Cerebellar nuclear complex (tissue), 1 donor: Measurements from ENCODE around the gene PARP8.
"Not testable (repeated sequence)": the region's sequence is repeated elsewhere in the genome, so short reads cannot be mapped to it uniquely, and the experiment has no call there.

ENCODE experiments used
- DNase-seq, 2 experiments: peaks; one replicate each; lab custom pipeline; 2025; lab: John Stamatoyannopoulos, UW

Gene PARP8

DNA sequence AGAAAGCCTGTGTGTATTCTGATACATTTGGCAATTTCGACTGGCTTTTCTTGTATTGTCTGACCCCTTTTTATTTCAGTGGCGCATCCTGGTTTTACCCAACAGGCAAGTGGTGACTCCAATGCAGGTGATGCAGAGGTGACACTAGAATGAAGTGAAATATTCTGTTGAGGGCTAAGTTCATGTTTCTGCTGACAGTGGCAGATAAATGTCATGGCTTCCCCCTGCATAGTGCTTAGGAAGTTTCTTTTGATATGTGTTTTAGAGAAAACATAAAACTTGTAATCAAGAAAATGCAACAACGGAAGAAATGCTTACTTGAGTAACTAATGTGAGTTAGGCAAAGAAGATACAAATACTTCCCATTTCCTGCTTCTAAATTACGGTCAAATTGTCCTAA, 13.1 kb downstream of the PARP8 start:
- not testable (repeated sequence) for DNase-seq

DNA sequence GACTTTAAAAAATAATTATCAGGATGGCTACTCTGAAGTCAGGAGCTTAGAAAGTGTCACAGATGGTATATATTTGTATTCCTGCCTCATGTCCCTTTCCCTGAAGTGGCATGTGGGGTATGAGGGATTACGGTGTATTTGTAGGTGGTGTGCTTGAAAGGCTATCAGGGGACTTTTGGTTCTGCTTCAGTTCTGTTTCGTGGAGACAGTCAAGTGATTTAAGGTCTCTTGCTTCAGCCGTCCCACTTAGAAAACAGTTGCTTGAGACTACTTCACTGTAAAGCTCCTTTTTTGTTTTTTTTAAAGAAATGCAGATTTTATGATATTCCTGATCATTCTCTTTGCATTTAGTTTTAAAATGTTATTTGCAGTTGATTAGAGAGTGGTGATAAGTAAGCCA, 18.3 kb downstream of the PARP8 start:
- no peak for DNase-seq

DNA sequence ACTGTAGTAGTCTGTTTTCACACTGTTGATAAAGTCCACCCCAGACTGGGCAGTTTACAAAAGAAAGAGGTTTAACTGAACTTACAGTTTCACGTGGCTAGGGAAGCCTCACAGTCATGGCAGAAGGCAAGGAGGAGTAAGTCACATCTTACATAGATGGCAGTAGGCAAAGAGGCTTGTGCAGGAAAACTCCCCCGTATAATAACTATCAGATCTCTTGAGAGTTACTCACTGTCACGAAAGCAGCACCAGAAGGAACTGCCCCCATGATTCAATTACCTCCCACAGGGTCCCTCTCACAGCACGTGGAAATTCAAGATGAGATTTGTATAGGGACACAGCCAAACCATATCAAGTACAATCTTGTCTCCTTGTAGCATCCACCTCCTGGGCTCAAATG, 21.1 kb downstream of the PARP8 start:
- no peak for DNase-seq

DNA sequence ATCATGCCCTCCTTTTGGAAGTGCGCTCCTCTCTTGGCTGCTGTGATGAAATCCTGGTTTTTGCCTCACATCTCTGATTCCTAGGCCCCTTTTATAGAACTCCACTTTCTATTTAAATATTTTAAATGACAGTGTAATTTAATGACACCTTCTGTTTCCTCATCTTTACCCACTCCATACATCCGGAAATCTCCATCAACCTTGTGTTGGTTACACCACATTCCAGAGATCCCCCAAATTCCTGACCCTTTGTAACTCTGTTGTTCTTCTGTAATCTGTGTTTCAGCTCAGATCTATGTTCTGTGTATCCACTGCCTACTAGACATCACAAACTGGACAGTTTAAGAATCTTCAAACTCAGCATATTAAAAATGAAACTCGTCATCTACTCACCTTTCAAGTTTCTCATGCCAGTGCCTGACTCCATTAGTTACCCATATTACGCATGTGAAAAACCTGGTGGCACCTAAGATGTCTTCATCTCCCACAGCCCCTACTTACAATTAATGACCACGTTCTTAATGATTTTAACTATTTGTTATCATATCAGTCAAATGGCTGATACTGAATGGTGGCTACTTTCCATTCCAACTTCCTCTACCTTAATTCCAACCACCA, 25.1 kb downstream of the PARP8 start:
- DNase-seq, result no peak

DNA sequence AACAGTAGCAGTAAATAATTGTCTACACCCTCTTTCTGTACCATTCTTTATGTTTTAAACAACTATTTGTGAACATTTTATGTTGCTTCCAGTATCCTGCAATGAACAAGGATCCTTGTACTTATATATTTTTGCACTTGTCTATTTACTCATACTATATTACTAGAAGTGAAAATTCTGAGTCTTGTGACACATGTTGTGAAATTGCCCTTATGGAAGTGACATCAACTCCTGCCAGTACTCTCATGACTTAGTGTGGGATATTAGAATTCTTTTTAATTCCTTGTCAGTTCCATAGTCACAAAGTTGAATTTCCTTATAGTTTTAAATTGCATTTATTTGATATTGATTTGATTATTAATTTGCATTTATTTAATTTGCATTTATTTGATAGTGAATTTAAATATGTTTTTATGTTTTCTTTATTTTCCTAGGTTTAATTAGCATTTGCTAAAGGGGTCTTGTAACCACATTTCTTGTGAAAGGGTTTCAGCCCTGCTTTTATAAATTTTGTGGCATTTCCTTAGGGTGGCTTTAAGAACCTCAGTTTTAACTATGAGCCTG, 27.7 kb downstream of the PARP8 start:
- DNase-seq, result no peak

DNA sequence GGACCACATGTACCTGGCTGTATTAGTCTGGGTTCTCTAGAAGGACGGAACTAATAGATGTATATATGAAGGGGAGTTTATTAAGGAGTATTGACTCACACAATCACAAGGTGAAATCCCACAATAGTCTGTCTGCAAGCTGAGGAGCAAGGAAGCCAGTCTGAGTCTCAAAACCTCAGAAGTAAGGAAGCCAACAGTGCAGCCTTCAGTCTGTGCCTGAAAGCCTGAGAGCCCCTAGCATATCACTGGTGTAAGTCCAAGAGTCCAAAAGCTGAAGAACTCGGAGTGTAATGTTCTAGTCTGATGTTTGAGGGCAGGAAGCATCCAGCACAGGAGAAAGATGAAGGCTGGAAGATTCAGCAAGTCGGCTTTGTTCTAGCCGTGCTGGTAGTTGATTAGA, 28.2 kb downstream of the PARP8 start:
- DNase-seq, result not testable (repeated sequence)

DNA sequence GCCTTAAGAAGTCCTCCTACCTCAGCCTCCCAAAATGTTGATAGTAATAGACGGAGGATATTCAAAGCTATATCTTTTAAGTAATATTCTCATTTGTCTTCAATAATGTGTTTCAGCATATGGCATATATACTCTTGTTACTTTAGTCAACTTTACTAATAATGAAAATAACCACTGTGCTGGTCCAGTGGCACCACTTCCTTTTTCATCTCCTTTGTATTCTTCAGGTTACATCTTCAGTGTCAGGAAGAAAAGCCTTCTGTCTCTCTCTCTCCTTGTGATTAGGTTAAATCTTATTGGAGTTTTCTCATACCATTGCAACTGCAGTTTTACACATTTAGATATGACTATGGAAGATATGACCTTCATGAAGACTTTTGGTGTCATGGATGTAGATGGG, 31.3 kb downstream of the PARP8 start:
- DNase-seq, result no peak

DNA sequence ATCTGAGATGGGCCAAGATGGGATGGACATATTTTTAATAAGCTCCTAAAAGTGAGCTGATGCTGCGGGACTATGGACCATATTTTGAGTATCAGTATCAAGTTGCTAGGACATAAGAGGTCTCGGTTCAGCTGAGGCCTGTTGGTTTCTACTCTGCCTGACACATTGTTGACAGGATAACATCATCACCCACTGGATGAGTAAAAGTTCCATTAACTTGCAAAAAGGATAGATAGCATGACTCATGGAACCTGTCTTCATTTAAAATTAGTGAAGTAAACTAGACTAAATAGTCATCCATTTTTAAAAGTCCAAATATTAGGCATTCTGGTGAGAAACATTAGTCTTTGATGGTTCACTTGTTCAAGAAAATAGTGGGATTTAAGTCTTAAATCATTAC, 33.3 kb downstream of the PARP8 start:
- no peak for DNase-seq

DNA sequence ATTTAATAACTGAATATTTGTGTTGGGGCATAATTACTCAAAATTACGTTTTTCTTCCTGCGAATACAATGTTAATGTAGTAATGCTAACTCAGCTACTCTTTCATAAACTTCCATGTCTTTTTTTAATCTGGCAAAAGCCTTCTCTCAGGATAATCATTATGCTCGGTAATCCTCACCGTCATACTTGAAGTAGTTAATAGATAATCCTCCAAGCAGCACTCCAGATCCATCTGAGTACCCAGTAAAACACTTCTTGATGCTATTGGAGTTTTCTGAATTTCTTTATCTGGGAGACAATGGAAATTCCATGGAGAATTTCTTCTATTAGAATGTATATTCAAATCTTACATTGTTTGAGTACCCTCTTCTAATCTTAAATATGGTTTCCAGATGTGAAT, 34.3 kb downstream of the PARP8 start:
- no peak for DNase-seq

DNA sequence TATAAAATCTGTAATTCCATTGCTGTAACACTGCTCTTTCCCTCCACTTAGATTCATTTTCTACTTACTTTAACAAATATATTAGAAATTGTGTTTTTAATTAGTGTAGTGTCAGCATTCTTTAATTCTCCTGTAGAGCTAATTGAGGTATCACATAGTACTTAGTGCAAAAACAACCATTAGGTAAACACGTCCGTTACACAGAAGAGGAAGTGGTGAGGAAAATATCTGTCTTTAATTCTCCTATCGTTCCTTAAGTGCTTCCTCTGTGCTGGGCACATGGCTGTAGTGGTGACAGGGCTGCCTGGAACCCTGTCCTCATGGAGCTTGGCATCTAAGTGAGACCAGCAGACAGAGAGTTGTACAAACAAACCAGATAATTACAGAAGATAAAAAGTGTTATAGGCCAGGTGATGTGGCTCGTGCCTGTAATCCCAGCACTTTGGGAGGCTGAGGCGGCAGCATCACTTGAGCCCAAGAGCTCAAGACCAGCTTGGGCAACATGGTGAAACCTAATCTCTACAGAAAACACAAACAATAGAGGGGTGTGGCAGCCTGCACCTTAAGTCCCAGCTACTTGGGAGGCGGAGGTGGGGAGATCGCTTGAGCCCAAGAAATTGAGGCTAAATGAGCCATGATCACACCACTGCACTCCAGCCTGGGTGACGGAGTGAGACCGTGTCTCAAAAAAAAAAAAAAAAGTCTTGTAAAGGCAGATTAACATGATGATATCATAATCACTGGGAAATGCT, 36.4 kb downstream of the PARP8 start:
- no peak for DNase-seq

DNA sequence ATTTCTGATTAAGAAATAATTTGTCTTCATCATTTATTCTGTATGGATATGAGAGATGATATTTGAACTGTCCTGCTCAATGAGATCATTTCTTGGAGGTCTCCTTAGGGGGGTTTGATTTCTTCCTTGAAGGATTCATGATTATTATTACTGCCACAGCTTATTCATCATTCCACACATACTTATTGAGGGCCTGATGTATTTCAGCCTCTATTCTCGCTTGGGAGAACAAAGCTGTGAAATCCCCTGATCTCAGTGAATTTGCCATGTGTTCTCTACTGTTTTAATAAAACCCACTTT, 36.9 kb downstream of the PARP8 start:
- no peak for DNase-seq

DNA sequence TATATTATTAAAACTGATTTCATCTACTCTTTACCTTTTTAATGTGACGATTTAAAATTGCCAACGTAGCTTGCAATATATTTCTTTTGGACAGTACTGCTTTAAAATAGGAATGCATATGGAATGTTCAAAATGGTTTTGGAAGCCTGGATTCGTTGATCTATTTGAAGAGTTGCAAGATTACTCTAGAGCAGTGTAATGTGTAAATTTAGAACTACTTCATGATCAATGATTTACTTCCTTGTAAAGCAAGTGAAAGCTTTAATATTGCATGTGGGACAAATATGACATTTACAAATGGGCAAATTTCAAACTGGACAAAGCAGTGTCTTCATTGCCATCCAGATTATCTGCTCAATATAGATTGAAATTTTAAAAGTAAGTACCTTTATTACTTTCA, 38.3 kb downstream of the PARP8 start:
- no peak for DNase-seq

DNA sequence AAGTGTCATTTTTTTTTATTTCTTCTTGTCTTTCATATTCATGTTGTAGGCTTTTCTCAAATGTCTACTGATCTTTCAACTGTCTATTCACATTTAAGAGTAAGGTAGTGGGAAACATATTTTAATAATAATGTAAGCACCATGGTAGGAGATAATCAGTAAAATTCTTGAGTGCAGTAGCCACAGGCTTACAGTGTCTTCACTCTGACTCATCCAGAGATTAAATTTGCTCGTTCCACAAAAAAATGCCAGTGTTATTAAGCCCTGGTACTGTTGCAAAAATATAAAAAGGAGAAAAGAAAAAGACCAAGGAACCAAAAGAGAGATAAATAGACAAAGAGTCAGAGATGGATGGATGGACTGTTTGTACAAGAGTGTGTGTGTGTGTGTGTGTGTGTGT, 43.0 kb downstream of the PARP8 start:
- DNase-seq, result no peak

DNA sequence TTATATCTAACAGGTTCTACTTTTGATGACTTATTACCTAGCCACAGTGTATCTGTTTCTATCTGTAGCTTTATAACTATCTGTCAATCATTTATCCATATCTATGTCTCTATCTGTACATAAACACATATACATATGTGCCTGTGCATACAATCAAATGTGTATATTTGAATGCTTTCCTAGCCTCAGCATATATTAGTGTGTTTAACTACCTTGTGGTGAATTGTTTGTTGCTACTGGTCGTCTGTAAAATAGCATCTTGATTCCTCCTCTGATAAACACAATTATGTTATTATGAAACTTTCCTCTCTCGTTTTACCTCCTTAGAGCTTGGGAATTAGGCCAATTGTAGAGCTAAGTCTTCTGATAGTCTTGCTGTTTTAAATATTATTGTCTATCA, 44.4 kb downstream of the PARP8 start:
- DNase-seq, result no peak

DNA sequence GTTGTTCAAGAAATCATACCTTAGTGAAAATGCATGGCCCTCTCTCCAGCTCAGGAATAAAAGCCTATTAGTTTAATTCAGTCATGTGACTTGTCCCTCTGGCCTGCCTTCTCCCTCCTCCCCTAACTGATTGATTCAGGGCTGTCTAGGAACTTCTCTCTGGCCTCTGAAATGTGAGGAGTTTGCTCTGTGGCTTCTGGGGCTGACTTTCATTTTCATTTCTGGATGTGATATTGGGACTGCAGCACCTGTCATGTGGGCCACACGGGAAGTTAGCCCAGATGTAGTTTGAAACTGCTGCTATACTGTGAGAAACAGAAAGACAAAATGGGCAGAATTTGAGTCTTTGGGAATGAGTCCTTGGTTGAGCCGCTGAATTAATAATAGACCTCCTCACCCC, 44.8 kb downstream of the PARP8 start:
- DNase-seq, result no peak

DNA sequence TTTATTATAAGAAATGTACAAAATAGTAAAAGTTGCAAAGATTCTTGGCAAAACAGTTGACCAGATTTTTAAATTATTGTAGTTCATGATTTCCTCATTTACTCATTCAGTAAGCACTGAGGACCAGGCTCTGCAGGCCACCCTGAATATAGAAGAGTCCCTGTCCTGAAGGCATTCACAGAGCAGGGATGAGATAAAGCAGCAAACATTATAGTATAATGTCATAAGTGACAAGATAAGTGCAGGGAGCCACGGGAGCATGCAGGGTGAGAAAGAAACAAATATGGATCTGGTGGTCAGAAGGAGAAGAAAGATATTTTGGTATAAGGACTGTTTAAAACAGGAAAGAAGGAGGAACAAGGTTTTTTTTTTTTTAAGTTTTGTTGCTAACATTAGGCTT, 46.0 kb downstream of the PARP8 start:
- no peak for DNase-seq

DNA sequence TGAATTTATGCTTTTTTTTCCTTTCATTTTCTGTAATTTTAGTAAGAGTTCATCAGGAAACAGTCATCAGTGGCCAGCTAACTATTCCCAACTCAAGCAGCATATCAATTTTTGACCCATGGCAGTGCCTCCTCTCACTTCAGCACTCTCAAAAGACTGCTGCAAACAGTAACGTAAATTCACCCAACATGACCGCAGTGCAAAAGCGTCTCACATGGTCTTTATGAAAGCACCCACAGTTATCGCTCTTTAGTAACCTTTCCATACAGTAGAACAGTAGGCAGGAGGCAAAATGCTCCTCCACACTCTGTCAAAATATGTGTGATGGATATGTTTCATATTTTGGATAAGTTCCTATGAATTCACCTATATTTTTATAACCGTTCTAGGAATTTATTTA, 48.6 kb downstream of the PARP8 start:
- no peak for DNase-seq

DNA sequence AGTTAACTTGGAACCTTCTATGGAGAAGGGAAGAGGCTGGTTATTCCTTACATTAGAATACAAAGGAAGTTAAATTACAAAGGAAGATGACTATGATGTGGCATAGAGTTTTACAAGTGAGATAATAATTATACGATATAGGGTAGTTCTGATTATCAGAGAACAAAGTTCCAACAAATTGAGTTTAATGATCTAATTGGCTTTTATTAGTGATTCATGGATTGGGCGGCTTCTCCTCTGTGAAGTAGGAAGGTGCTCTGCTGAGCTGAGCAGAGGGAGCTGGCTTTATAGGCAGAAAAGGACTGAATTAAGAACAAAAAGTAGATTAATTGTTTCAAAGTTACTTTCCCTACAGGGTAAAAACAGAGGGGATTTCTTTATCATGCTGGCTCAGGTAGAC, 49.7 kb downstream of the PARP8 start:
- DNase-seq, result no peak

DNA sequence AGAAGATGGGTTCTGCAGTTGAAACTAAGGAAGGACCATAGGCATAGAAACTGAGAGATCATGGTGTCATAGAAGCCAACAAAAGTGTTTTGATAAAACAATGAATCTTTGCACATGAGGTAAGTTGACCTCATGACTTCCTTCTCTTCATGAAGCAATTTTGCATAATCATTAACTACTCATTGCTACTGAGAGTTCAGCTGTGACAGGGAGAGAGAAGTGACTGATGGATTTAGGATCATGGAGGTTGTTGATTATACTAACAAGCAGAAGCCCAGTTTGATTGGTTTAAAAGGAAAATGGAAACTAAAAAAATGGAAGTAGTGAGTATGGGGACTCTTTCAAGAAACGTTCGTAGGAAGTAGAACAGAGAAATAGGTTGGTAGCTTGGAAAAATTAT, 51.2 kb downstream of the PARP8 start:
- no peak for DNase-seq

DNA sequence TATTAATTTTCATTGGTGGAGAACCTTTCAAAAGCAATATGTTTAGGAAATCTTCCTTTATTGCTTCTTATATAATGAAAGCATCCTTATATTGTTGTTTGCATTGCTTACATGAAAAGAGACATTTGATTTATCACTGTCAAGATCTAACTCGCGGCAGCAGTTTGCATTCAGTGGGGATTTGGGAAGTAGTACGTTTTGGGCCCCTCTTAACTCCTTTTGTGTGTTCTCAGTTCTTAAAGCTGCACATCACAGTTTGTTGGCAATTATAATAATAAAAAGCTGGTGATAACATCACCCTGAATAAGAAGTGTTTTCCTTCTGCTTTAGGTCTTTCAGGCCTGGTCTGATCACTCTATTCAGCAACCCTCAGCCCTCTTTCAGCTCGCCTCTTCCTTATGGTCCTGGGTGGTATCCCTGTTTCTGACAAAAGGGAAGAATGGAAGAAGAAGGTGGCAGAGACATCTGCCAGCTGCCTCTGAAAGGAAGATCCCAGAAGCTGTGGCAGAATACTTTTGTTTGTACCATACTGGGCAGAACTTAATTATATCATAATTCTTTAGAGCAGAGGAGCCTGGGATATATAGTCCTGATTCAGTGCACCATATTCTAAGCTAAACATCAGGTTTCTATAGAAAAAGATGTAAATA, 53.7 kb downstream of the PARP8 start:
- no peak for DNase-seq

DNA sequence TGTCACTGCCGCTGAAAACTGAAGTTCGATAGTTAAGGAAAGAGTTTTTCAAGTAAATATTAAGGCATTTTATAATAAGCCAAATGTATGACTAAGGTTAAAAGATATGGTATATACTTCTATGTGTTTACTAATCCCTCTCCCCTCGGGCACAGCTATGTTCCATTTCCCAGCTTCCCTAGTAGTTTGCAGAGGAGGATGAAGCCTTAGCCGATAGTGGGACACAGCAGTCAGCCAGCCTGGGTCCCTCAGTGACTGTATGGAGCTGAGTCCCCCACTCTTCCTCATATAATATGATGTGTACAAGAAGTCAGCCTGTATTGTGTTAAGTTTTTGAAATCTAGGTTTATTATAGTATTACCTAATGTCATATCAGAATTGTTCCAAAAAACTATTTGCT, 55.8 kb downstream of the PARP8 start:
- no peak for DNase-seq

DNA sequence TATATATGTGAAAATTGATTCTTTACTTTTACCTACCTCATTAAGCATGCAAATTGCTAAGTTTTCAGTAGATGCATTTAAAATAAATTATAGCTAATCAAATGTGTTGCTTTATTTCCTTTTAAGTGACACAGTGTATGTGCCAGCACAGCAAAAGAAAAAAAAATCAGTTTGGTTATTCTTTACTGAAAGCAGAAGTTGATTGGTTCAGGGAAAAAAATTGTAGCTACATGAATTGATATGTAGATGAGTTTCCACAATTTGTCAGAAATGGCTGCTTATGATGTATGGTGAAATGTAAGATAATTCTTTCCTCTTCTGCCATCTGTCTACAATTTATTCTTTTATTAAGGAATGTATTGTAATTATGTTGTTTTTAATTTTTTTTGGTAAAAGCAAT, 57.8 kb downstream of the PARP8 start:
- DNase-seq, result no peak

DNA sequence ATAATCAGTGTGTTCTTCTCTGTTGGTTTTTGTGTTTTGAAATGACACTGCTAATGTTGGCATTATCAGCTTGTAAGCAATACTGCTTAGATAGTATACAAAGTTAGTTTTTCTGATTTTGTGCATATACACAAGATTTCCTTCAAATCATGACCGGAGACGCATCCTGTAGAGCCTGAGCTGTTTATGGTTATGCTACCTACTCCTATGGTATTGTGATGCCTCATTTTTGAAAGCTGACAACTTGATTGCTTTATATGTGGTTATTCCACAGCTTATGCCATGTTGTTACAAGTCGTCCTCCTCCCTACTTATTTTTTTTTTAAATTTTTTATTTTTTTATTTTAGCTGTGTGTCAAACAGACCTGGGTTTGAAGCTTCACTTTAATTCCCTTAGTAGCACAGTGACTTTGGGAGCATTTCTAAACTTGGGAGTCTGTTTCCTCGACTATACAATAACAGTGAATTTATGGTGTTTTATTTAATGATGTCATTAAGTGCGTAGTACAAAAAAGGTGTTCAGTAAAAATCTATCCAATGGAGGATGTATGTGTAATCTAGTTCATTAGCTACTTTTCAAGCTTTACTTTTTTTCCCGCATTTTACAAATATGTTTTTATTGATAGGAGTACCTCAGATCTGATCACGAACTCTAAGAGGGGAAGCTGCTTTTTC, 59.5 kb downstream of the PARP8 start:
- no peak for DNase-seq
